Colon (tissue), 2 donors: ENCODE results near the gene PDIA5.

Experiments
- FAIRE-seq: peaks from 2 replicates; lab custom pipeline; 2012; peaks lifted over from hg19 to GRCh38; lab: Jason Lieb, UNC
- donor health status: control.
- donor health status: control.

PDIA5 gene

GRCh38 chr3:123169492-123169929 lies 102.7 kb downstream of the PDIA5 start:
- FAIRE-seq, result no peak

- no peak for FAIRE-seq
These were observed 103.1 kb downstream of the PDIA5 start for GRCh38 chr3:123169930-123170329.

- FAIRE-seq, result no peak
These were observed 114.0 kb downstream of the PDIA5 start for GRCh38 chr3:123180791-123181190.

- no peak for FAIRE-seq
These were observed 119.9 kb downstream of the PDIA5 start for GRCh38 chr3:123186695-123187094.

GRCh38 chr3:123188058-123188457 lies 121.2 kb downstream of the PDIA5 start:
- FAIRE-seq, result no peak

GRCh38 chr3:123193448-123194101 lies 126.8 kb downstream of the PDIA5 start:
- FAIRE-seq, result no peak

GRCh38 chr3:123194552-123194951 lies 127.7 kb downstream of the PDIA5 start:
- FAIRE-seq, result no peak

- FAIRE-seq, result no peak
These were observed 131.5 kb downstream of the PDIA5 start for GRCh38 chr3:123198372-123198771.

- FAIRE-seq, result no peak
These were observed 134.4 kb downstream of the PDIA5 start for GRCh38 chr3:123201223-123201556.

- peak; percentile 41 for FAIRE-seq
These were observed 135.0 kb downstream of the PDIA5 start, which contains the start of gene SEC22A for GRCh38 chr3:123201557-123202427. SEC22A (plus strand) TSS chr3:123201943; CDS start chr3:123209218, 7,275 bp downstream.

GRCh38 chr3:123202451-123202850 lies 135.6 kb downstream of the PDIA5 start:
- FAIRE-seq, result no peak
